Kidney (tissue), 14 donors: ENCODE data around the gene BABAM2. TPM values are rescaled to one million over a fixed set of nuclear protein-coding genes. Genes with fewer than 3 reads are reported as not detected.
"Not testable (repeated sequence)": the region's sequence is repeated elsewhere in the genome, so short reads cannot be mapped to it uniquely, and the experiment has no call there.

Experiments used
- DNase-seq, 5 donors: peaks; one replicate each; pipeline ENCODE4 v3.0.0-alpha.2; 2013 to 2020
- FAIRE-seq: peaks from 2 replicates; lab custom pipeline; 2012; peaks lifted over from hg19 to GRCh38; lab: Jason Lieb, UNC
- H3K27ac ChIP-seq, 2 donors: one replicate each; pipeline ENCODE4 v1.7.0; 2013; ENCODE audit warnings: low read depth in 2 of 2, low read length in 2 of 2, inconsistent platforms in 1 of 2
- H3K27me3 ChIP-seq: one replicate; pipeline ENCODE4 v1.7.1; 2013; ENCODE audit warnings: low read length, inconsistent platforms; ENCODE audit not compliant: control insufficient read depth, insufficient read depth
- H3K36me3 ChIP-seq, 3 donors: one replicate each; pipeline versions ENCODE4 v1.7.0 to v1.7.1; 2013; ENCODE audit warnings: low read length in 3 of 3, control low read depth in 1 of 3, inconsistent platforms in 1 of 3; ENCODE audit not compliant: insufficient read depth in 3 of 3, control insufficient read depth in 2 of 3
- H3K4me1 ChIP-seq, 3 donors: one replicate each; pipeline versions ENCODE4 v1.7.0 to v1.7.1; 2013; ENCODE audit warnings: low read length in 3 of 3, inconsistent platforms in 1 of 3, low read depth in 1 of 3; ENCODE audit not compliant: control insufficient read depth in 2 of 3, insufficient read depth in 2 of 3
- H3K4me3 ChIP-seq, 3 donors: one replicate each; pipeline versions ENCODE4 v1.7.0 to v1.8.1; 2013; ENCODE audit warnings: low read length in 3 of 3, control low read depth in 1 of 3, inconsistent platforms in 1 of 3
- H3K9ac ChIP-seq, 3 donors: one replicate each; pipeline versions ENCODE4 v1.7.0 to v1.7.1; 2013; ENCODE audit warnings: low read length in 3 of 3, control low read depth in 1 of 3, inconsistent platforms in 1 of 3
- H3K9me3 ChIP-seq, 3 donors: one replicate each; pipeline versions ENCODE4 v1.7.0 to v1.7.1; 2013; ENCODE audit warnings: low read length in 3 of 3, control low read depth in 1 of 3, inconsistent platforms in 1 of 3; ENCODE audit not compliant: control insufficient read depth in 2 of 3, insufficient read depth in 1 of 3
- CTCF ChIP-seq: IDR thresholded peaks from 3 replicates; pipeline ENCODE4 v1.5.1; 2012; ENCODE audit warnings: mild to moderate bottlenecking, moderate library complexity, borderline replicate concordance; ENCODE audit not compliant: insufficient read depth; ENCODE audit errors: extremely low read depth
- intact Hi-C: fragments of 100-400 bp; cut with DNase I; formaldehyde crosslinking; loops from one replicate; pipeline ENCODE4 v1.11.1; 2022
- polyA plus RNA-seq: library from polyadenylated mRNA; stranded (reverse); fragments of 350-450 nt; fragmentation: Illumina TruSeq; extraction: RNeasy Lipid Tissue Mini Kit (QIAGEN cat#74804); gene quantifications from one replicate; pipeline ENCODE4 v1.2.3, GENCODE V29; 2014; ENCODE audit warnings: low read depth, low replicate concordance; ENCODE audit not compliant: insufficient read depth
- total RNA-seq: library from RNA; stranded (reverse); fragmentation: NEBNext Ultra II Directional; extraction: Animal tissue kit (Norgen Biotek cat#: 25700); gene quantifications from one replicate; pipeline ENCODE4 v1.2.1, GENCODE V29; 2021
- donor health status: control.
- donor health status: control.
- donor health status: control.
- donor health status: control.
- donor health status: control.
- donor health status: DM: yes; HTN: yes; CAD: no.
- donor health status: Normal renal cell carcinoma (clear cell type).

Gene BABAM2
- total and polyA plus RNA-seq, 2 donors from 2014 or later = 68.4 to 74.1 TPM

GRCh38 chr2:28369358-28369757, 478.8 kb downstream of the BABAM2 start:
- DNase-seq (no peak), FAIRE-seq (no peak)
- Histone ChIP-seq H3K27me3 (no peaks in the 10 kb centered on the region), H3K9me3 (no peaks in the 10 kb centered on the region), H3K4me3 (no peak overlapping the region), H3K4me1 (peaks cover 0 to 13% (median 6%) of the 10 kb centered on the region in 3 donors), H3K9ac (no peak overlapping the region), H3K36me3 (no peaks in the 10 kb centered on the region), H3K27ac (no peak overlapping the region)
- intact Hi-C loops = no loop called here
- no peak for TF ChIP-seq CTCF

GRCh38 chr2:28370354-28370753, 479.8 kb downstream of the BABAM2 start:
- no peaks in the 10 kb centered on the region for H3K36me3 ChIP-seq
- no peaks in the 10 kb centered on the region for H3K9me3 ChIP-seq
- no peak for DNase-seq
- intact Hi-C loops = no loop called here
- H3K4me3 ChIP-seq = no peak overlapping the region
- FAIRE-seq = no peak
- H3K4me1 ChIP-seq = peaks cover 0 to 9% (median 4%) of the 10 kb centered on the region in 3 donors
- H3K27me3 ChIP-seq = no peaks in the 10 kb centered on the region
- H3K9ac ChIP-seq = no peak overlapping the region
- no peak overlapping the region for H3K27ac ChIP-seq
- TF ChIP-seq CTCF = no peak

GRCh38 chr2:28371728-28372127, 481.2 kb downstream of the BABAM2 start:
- H3K4me3 ChIP-seq, H3K9ac ChIP-seq, intact Hi-C loops, H3K9me3 ChIP-seq, H3K4me1 ChIP-seq, H3K36me3 ChIP-seq, DNase-seq, FAIRE-seq, H3K27ac ChIP-seq, H3K27me3 ChIP-seq: not testable (repeated sequence)

- no peaks in the 10 kb centered on the region for H3K36me3 ChIP-seq
- H3K27ac ChIP-seq = no peak overlapping the region
- intact Hi-C loops = no loop called here
- DNase-seq = no peak
- FAIRE-seq = no peak
- peaks cover 0 to 7% (median 0%) of the 10 kb centered on the region in 3 donors for H3K4me1 ChIP-seq
- H3K9ac ChIP-seq = no peak overlapping the region
- no peaks in the 10 kb centered on the region for H3K9me3 ChIP-seq
- no peak overlapping the region for H3K4me3 ChIP-seq
- no peak for TF ChIP-seq CTCF
- no peaks in the 10 kb centered on the region for H3K27me3 ChIP-seq
These were observed 483.3 kb downstream of the BABAM2 start for GRCh38 chr2:28373854-28374253.
